IMR-90 (cell line): ENCODE measurements around the gene MAGI1. TPM values are rescaled to one million over a fixed set of nuclear protein-coding genes. Genes with fewer than 3 reads are reported as not detected.

Source experiments
- ATAC-seq: fragments of 200-7000 bp; cut with Tn5 transposase; 2 replicates; pipeline ENCODE4 v1.9.1; 2020; ENCODE audit warnings: low read depth, mild to moderate bottlenecking, moderate library complexity
- BruUV-seq: library from RNA; stranded (reverse); fragments of 400-500 nt; replicated peaks from 2 replicates; lab custom pipeline; 2021; lab: Mats Ljungman, UMichigan
- CTCF ChIA-PET: fragments of 300-600 bp; formaldehyde crosslinking; extraction: SDS; loops from one replicate; lab custom pipeline; 2021; ENCODE audit warnings: antibody characterized with exemption; lab: Yijun Ruan, JAX
- POLR2A ChIA-PET: fragments of 300-600 bp; sonication (Branson Sonifier 250); formaldehyde crosslinking; loops from one replicate; lab custom pipeline; 2022; ENCODE audit warnings: antibody characterized with exemption; ENCODE audit not compliant: unreplicated experiment; lab: Charles Lee
- DNase-seq: peaks from one replicate; pipeline ENCODE4 v3.0.0; 2013
- H2AFZ ChIP-seq: replicated peaks from 2 replicates; pipeline ENCODE3; 2013; ENCODE audit warnings: low read length, mild to moderate bottlenecking; ENCODE audit not compliant: poor library complexity
- H2AK5ac ChIP-seq: 2 replicates; pipeline ENCODE4 v1.6.1; 2013; ENCODE audit warnings: low read depth, low read length, inconsistent platforms
- H2AK9ac ChIP-seq: replicated peaks from 2 replicates; pipeline ENCODE3; 2013; ENCODE audit warnings: mild to moderate bottlenecking, low read depth, low read length, moderate library complexity; ENCODE audit not compliant: poor library complexity
- H2BK120ac ChIP-seq: 2 replicates; pipeline ENCODE4 v1.6.1; 2013; ENCODE audit warnings: low read depth, low read length, inconsistent platforms
- H2BK15ac ChIP-seq: 3 replicates; pipeline ENCODE4 v1.6.1; 2013; ENCODE audit warnings: low read depth, low read length, inconsistent platforms
- H2BK20ac ChIP-seq: 2 replicates; pipeline ENCODE4 v1.6.1; 2013; ENCODE audit warnings: low read depth, mild to moderate bottlenecking, inconsistent platforms, low read length, moderate library complexity
- H2BK5ac ChIP-seq: 2 replicates; pipeline ENCODE4 v1.6.1; 2013; ENCODE audit warnings: mild to moderate bottlenecking, low read depth, low read length, inconsistent platforms; ENCODE audit not compliant: poor library complexity, severe bottlenecking
- H3K14ac ChIP-seq: replicated peaks from 2 replicates; pipeline ENCODE4 v1.6.1; 2013; ENCODE audit warnings: low read depth, low read length, inconsistent platforms
- H3K18ac ChIP-seq: 2 replicates; pipeline ENCODE4 v1.6.1; 2013; ENCODE audit warnings: low read depth, low read length, control low read depth
- H3K23ac ChIP-seq: 2 replicates; pipeline ENCODE4 v1.6.1; 2013; ENCODE audit warnings: low read depth, low read length, inconsistent platforms
- H3K27ac ChIP-seq: 2 replicates; pipeline ENCODE4 v1.5.1; 2013; ENCODE audit warnings: mild to moderate bottlenecking, control low read depth, low read length; ENCODE audit not compliant: insufficient read depth
- H3K27me3 ChIP-seq: 2 replicates; pipeline ENCODE4 v1.6.1; 2013; ENCODE audit warnings: low read length; ENCODE audit not compliant: control insufficient read depth, insufficient read depth
- H3K36me3 ChIP-seq: 2 replicates; pipeline ENCODE4 v1.6.1; 2013; ENCODE audit warnings: low read length, mixed read lengths; ENCODE audit not compliant: control insufficient read depth, insufficient read depth
- H3K4ac ChIP-seq: 2 replicates; pipeline ENCODE4 v1.6.1; 2013; ENCODE audit warnings: low read depth, low read length, inconsistent platforms
- H3K4me1 ChIP-seq: 2 replicates; pipeline ENCODE4 v1.6.1; 2013; ENCODE audit warnings: low read length, mixed read lengths; ENCODE audit not compliant: control insufficient read depth, insufficient read depth
- H3K4me2 ChIP-seq: 2 replicates; pipeline ENCODE4 v1.6.1; 2013; ENCODE audit warnings: low read depth, mild to moderate bottlenecking, control low read depth, low read length, moderate library complexity
- H3K4me3 ChIP-seq: 2 replicates; pipeline ENCODE4 v1.5.1; 2013; ENCODE audit warnings: low read depth, mild to moderate bottlenecking, control low read depth, low read length, moderate library complexity; ENCODE audit not compliant: insufficient read depth
- H3K56ac ChIP-seq: 2 replicates; pipeline ENCODE4 v1.6.1; 2013; ENCODE audit warnings: low read length, inconsistent platforms; ENCODE audit not compliant: insufficient read depth; ENCODE audit errors: extremely low read depth
- H3K79me1 ChIP-seq, 2 experiments: 2 replicates each; pipeline ENCODE4 v1.6.1; 2013; ENCODE audit warnings: low read length in 2 of 2, inconsistent platforms in 1 of 2, low read depth in 1 of 2
- H3K9ac ChIP-seq: 2 replicates; pipeline ENCODE4 v1.6.1; 2013; ENCODE audit warnings: low read depth, low read length, control low read depth
- H3K9me1 ChIP-seq: 2 replicates; pipeline ENCODE4 v1.6.1; 2013; ENCODE audit warnings: low read length, inconsistent platforms; ENCODE audit not compliant: insufficient read depth
- H3K9me3 ChIP-seq: 2 replicates; pipeline ENCODE4 v1.6.1; 2013; ENCODE audit warnings: low read length; ENCODE audit not compliant: control insufficient read depth, insufficient read depth
- H4K20me1 ChIP-seq: 2 replicates; pipeline ENCODE4 v1.6.1; 2013; ENCODE audit warnings: low read length, inconsistent platforms; ENCODE audit not compliant: insufficient read depth
- H4K5ac ChIP-seq: 2 replicates; pipeline ENCODE4 v1.6.1; 2013; ENCODE audit warnings: mild to moderate bottlenecking, low read depth, low read length, control low read depth
- H4K8ac ChIP-seq, 2 experiments: 2 replicates each; pipeline ENCODE4 v1.6.1; 2013; ENCODE audit warnings: low read depth in 2 of 2, low read length in 2 of 2, control low read depth in 1 of 2, inconsistent platforms in 1 of 2
- H4K91ac ChIP-seq: 2 replicates; pipeline ENCODE4 v1.6.1; 2013; ENCODE audit warnings: low read depth, low read length, inconsistent platforms; ENCODE audit not compliant: insufficient read depth
- BHLHE40 ChIP-seq: fragments of 150-350 bp; IDR thresholded peaks from 2 replicates; pipeline ENCODE4 v1.6.1; 2016; ENCODE audit warnings: mild to moderate bottlenecking, low read depth, low read length
- CEBPB ChIP-seq: IDR thresholded peaks from 2 replicates; pipeline ENCODE4 v1.6.1; 2012; ENCODE audit warnings: low read depth, low read length, improper control_type of control experiment
- CHD1 ChIP-seq: IDR thresholded peaks from 2 replicates; pipeline ENCODE4 v1.6.1; 2012; ENCODE audit warnings: low read depth, low read length, improper control_type of control experiment
- CTCF ChIP-seq: conservative IDR thresholded peaks from 2 replicates; pipeline ENCODE4 v1.5.1; 2012; ENCODE audit warnings: mild to moderate bottlenecking, low read depth, low read length, improper control_type of control experiment
- ELK1 ChIP-seq: fragments of 150-350 bp; IDR thresholded peaks from 2 replicates; pipeline ENCODE4 v1.6.1; 2016; ENCODE audit warnings: low read depth, mild to moderate bottlenecking, low read length, moderate library complexity, borderline replicate concordance
- FOS ChIP-seq: fragments of 150-350 bp; IDR thresholded peaks from 2 replicates; pipeline ENCODE4 v1.6.1; 2016; ENCODE audit warnings: low read depth, low read length
- MAFK ChIP-seq: IDR thresholded peaks from 2 replicates; pipeline ENCODE4 v1.6.1; 2012; ENCODE audit warnings: low read depth, low read length, improper control_type of control experiment
- MAZ ChIP-seq: IDR thresholded peaks from 2 replicates; pipeline ENCODE4 v1.6.1; 2012; ENCODE audit warnings: low read depth, mild to moderate bottlenecking, low read length, improper control_type of control experiment, moderate library complexity, borderline replicate concordance
- MXI1 ChIP-seq: IDR thresholded peaks from 2 replicates; pipeline ENCODE4 v1.6.1; 2012; ENCODE audit warnings: low read depth, mild to moderate bottlenecking, low read length, moderate library complexity, borderline replicate concordance
- NFE2L2 ChIP-seq: fragments of 150-350 bp; IDR thresholded peaks from 2 replicates; pipeline ENCODE4 v1.6.1; 2016; ENCODE audit warnings: low read depth, mild to moderate bottlenecking, low read length
- POLR2A ChIP-seq: IDR thresholded peaks from 2 replicates; pipeline ENCODE4 v1.6.1; 2012; ENCODE audit warnings: mild to moderate bottlenecking, low read depth, low read length
- RAD21 ChIP-seq: IDR thresholded peaks from 2 replicates; pipeline ENCODE4 v1.6.1; 2012; ENCODE audit warnings: low read length, improper control_type of control experiment
- RCOR1 ChIP-seq: IDR thresholded peaks from 2 replicates; pipeline ENCODE4 v1.6.1; 2012; ENCODE audit warnings: mild to moderate bottlenecking, low read length, improper control_type of control experiment; ENCODE audit not compliant: insufficient replicate concordance
- RFX5 ChIP-seq: IDR thresholded peaks from 2 replicates; pipeline ENCODE4 v1.8.0; 2012; ENCODE audit warnings: low read depth, mild to moderate bottlenecking, low read length, moderate library complexity
- SMC3 ChIP-seq: fragments of 150-350 bp; IDR thresholded peaks from 2 replicates; pipeline ENCODE4 v1.6.1; 2016; ENCODE audit warnings: low read depth, mild to moderate bottlenecking, antibody characterized with exemption, low read length, moderate library complexity
- WGBS, 2 experiments: methylation state at CpG; one replicate each; pipeline versions ENCODE4 v1.1.5 to v1.1.7; 2013; ENCODE audit warnings: missing lambda C conversion rate in 2 of 2; ENCODE audit not compliant: insufficient read length in 1 of 2; ENCODE audit errors: extremely low coverage in 2 of 2; 5-methylcytosine and 5-hydroxymethylcytosine counted together
- dilution Hi-C: fragments of 300-500 bp; cut with HindIII; formaldehyde crosslinking; loops from one replicate; pipeline ENCODE4 v1.14.3; 2018; ENCODE audit warnings: low sequenced_read_pairs; ENCODE audit not compliant: unreplicated experiment
- in situ Hi-C: fragments of 300-500 bp; cut with MboI; formaldehyde crosslinking; loops from 3 replicates; pipeline ENCODE4 v1.14.3; 2019; ENCODE audit warnings: low sequenced_read_pairs, inconsistent platforms, mixed read lengths
- intact Hi-C: fragments of 100-400 bp; cut with micrococcal nuclease; formaldehyde crosslinking; loops from 2 replicates; pipeline ENCODE4 v1.10.0; 2022
- polyA plus RNA-seq, 3 experiments: library from polyadenylated mRNA; depleted of rRNA; stranded (reverse); fragments of >200 nt; gene quantifications; 2 replicates each; pipeline ENCODE4 v1.2.3, GENCODE V29; 2012; ENCODE audit warnings: low replicate concordance in 1 of 3
- total RNA-seq: library from RNA; depleted of rRNA; stranded (reverse); fragments of >200 nt; gene quantifications from 2 replicates; pipeline ENCODE4 v1.2.3, GENCODE V29; 2012
- TF ChIP-seq, protein P1 (sequence below): fragments of 150-350 bp; IDR thresholded peaks from 2 replicates; pipeline ENCODE4 v1.6.1; 2017; ENCODE audit warnings: mild to moderate bottlenecking, antibody characterized with exemption, low read length, low read depth

The MAGI1 gene
- total and polyA plus RNA-seq, 2 of the 4 experiments (the other 2 are of a cell fraction) = 14.5 to 24.2 TPM

DNA sequence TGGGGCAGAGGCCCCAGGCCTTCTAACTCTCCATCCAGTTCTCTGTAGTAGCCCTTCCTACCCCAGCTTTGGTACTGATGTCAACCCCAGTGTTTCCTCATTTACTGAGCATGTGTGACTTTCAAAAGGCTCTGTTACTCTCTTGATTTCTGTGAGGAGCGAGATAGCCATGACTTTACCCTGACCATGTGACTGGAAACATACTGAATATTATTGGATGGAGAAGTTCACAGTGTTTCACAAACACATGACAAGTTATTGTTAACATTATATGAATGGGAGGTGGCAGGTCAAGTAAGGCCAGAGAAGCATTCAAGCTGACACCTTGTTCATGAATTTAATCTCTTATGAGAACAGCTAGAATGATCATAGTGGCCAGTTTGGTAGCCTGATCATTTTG is 53.7 kb downstream of the MAGI1 start:
- Histone ChIP-seq H2BK15ac (no peak overlapping the region), H4K91ac (no peak overlapping the region), H3K4ac (no peak overlapping the region), H3K56ac (no peak overlapping the region), H3K36me3 (no peaks in the 10 kb centered on the region), H2BK5ac (no peak overlapping the region), H3K27ac (no peak overlapping the region), H3K14ac (no peak overlapping the region), H3K4me1 (no peaks in the 10 kb centered on the region), H2BK20ac (no peak overlapping the region), H2AK5ac (no peak overlapping the region), H3K18ac (no peak overlapping the region), H3K4me3 (no peak overlapping the region), H4K8ac (no peak overlapping the region), H4K5ac (no peak overlapping the region), H3K9me3 (no peaks in the 10 kb centered on the region), H2BK120ac (no peak overlapping the region), H2AFZ (no peak overlapping the region), H4K20me1 (peaks cover 4% of the 10 kb centered on the region; the same call in 1 of the 2 replicates), H3K27me3 (no peaks in the 10 kb centered on the region), H3K4me2 (no peak overlapping the region), H2AK9ac (no peak overlapping the region), H3K23ac (no peak overlapping the region), H3K9ac (no peak overlapping the region), H3K79me1 (peaks cover 17 to 31% of the 10 kb centered on the region in 2 experiments), H3K9me1 (no peaks in the 10 kb centered on the region; the same call in none of the 2 replicates)
- no peak for DNase-seq
- POLR2A ChIA-PET = no interaction called here
- CTCF ChIA-PET = no interaction called here
- intact Hi-C loops = no loop called here
- no peak for TF ChIP-seq MAFK
- no peak for TF ChIP-seq POLR2A
- no peak for TF ChIP-seq RAD21
- TF ChIP-seq NFE2L2 = no peak
- TF ChIP-seq, protein P1, sequence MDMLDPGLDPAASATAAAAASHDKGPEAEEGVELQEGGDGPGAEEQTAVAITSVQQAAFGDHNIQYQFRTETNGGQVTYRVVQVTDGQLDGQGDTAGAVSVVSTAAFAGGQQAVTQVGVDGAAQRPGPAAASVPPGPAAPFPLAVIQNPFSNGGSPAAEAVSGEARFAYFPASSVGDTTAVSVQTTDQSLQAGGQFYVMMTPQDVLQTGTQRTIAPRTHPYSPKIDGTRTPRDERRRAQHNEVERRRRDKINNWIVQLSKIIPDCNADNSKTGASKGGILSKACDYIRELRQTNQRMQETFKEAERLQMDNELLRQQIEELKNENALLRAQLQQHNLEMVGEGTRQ = no peak
- no peak for TF ChIP-seq MXI1
- no peak for TF ChIP-seq RFX5
- TF ChIP-seq BHLHE40 = no peak
- TF ChIP-seq CEBPB = no peak
- TF ChIP-seq MAZ = no peak
- TF ChIP-seq CHD1 = no peak
- TF ChIP-seq FOS = no peak
- no peak for TF ChIP-seq ELK1
- no peak for TF ChIP-seq RCOR1
- TF ChIP-seq CTCF = no peak
- no peak for TF ChIP-seq SMC3
- no peak for ATAC-seq
- no TSS peak for BruUV-seq
- dilution Hi-C loops = no loop called here
- in situ Hi-C loops = no loop called here
- no CpG with 5 or more reads among the region's 1 CpG for WGBS, 2 experiments
